ENCODE measurements around the gene TRIM41.

TRIM41 gene

GRCh38 chr5:181193656-181194055 lies 29.4 kb upstream of the TRIM41 start:
- no peak overlapping the region for H3K4me3 ChIP-seq (ENCODE audit: control insufficient read depth, low read depth, low read length)
- TF ChIP-seq CTCF (IDR thresholded peaks at IDR 0.05; ENCODE audit: control insufficient read depth, insufficient read depth, low read depth, low read length, missing control alignments), result no peak
- no peak for DNase-seq (ENCODE audit: low read depth)

GRCh38 chr5:181194489-181195248 lies 28.4 kb upstream of the TRIM41 start:
- no peak for TF ChIP-seq CTCF (IDR thresholded peaks at IDR 0.05; ENCODE audit: control insufficient read depth, insufficient read depth, low read depth, low read length, missing control alignments)
- no peak for DNase-seq (ENCODE audit: low read depth)
- H3K4me3 ChIP-seq (ENCODE audit: control insufficient read depth, low read depth, low read length), result no peak overlapping the region

GRCh38 chr5:181195249-181195761 lies 27.8 kb upstream of the TRIM41 start:
- no peak for TF ChIP-seq CTCF (IDR thresholded peaks at IDR 0.05; ENCODE audit: control insufficient read depth, insufficient read depth, low read depth, low read length, missing control alignments)
- no peak for DNase-seq (ENCODE audit: low read depth)
- no peak overlapping the region for H3K4me3 ChIP-seq (ENCODE audit: control insufficient read depth, low read depth, low read length)

- no peak for DNase-seq (ENCODE audit: low read depth)
- no peak for TF ChIP-seq CTCF (IDR thresholded peaks at IDR 0.05; ENCODE audit: control insufficient read depth, insufficient read depth, low read depth, low read length, missing control alignments)
- H3K4me3 ChIP-seq (ENCODE audit: control insufficient read depth, low read depth, low read length), result no peak overlapping the region
Observed at GRCh38 chr5:181197326-181197951, 25.6 kb upstream of the TRIM41 start.

- no peak for DNase-seq (ENCODE audit: low read depth)
- no peak for TF ChIP-seq CTCF (IDR thresholded peaks at IDR 0.05; ENCODE audit: control insufficient read depth, insufficient read depth, low read depth, low read length, missing control alignments)
- H3K4me3 ChIP-seq (ENCODE audit: control insufficient read depth, low read depth, low read length), result no peak overlapping the region
Observed at GRCh38 chr5:181198106-181198685, 24.9 kb upstream of the TRIM41 start.

GRCh38 chr5:181198905-181199519 lies 24.1 kb upstream of the TRIM41 start:
- DNase-seq (ENCODE audit: low read depth), result no peak
- no peak overlapping the region for H3K4me3 ChIP-seq (ENCODE audit: control insufficient read depth, low read depth, low read length)
- TF ChIP-seq CTCF (IDR thresholded peaks at IDR 0.05; ENCODE audit: control insufficient read depth, insufficient read depth, low read depth, low read length, missing control alignments), result no peak

All from AG09309 (cell line).